H9 (cell line): ENCODE data around the gene PLCB1. TPM values are rescaled to one million over a fixed set of nuclear protein-coding genes. Genes with fewer than 3 reads are reported as not detected.

ENCODE experiments used
- DNase-seq: peaks from one replicate; pipeline ENCODE4 v3.0.0-alpha.2; 2017
- H2AFZ ChIP-seq: one replicate; pipeline ENCODE4 v1.6.1; 2013; ENCODE audit warnings: mild to moderate bottlenecking, low read length, control low read depth, moderate library complexity
- H2AK5ac ChIP-seq: 2 replicates; pipeline ENCODE4 v1.6.1; 2013; ENCODE audit warnings: low read length, control low read depth, mixed read lengths; ENCODE audit not compliant: insufficient read length
- H2BK120ac ChIP-seq: one replicate; pipeline ENCODE4 v1.6.1; 2013; ENCODE audit warnings: low read depth, mild to moderate bottlenecking, low read length, control low read depth, inconsistent platforms; ENCODE audit not compliant: poor library complexity, severe bottlenecking
- H2BK12ac ChIP-seq: 2 replicates; pipeline ENCODE4 v1.6.1; 2013; ENCODE audit warnings: low read length, control low read depth, mixed read lengths, low read depth; ENCODE audit not compliant: insufficient read length
- H2BK15ac ChIP-seq: 2 replicates; pipeline ENCODE4 v1.6.1; 2013; ENCODE audit warnings: low read depth, low read length, control low read depth
- H2BK20ac ChIP-seq: one replicate; pipeline ENCODE4 v1.6.1; 2013; ENCODE audit warnings: low read depth, mild to moderate bottlenecking, low read length, control low read depth, inconsistent platforms; ENCODE audit not compliant: poor library complexity, severe bottlenecking
- H2BK5ac ChIP-seq: 2 replicates; pipeline ENCODE4 v1.6.1; 2013; ENCODE audit warnings: low read length, control low read depth, mixed read lengths; ENCODE audit not compliant: insufficient read length
- H3K14ac ChIP-seq: 2 replicates; pipeline ENCODE4 v1.6.1; 2013; ENCODE audit warnings: low read length, control low read depth; ENCODE audit not compliant: insufficient read depth
- H3K18ac ChIP-seq: 2 replicates; pipeline ENCODE4 v1.6.1; 2013; ENCODE audit warnings: low read depth, mild to moderate bottlenecking, mixed read lengths, low read length, control low read depth; ENCODE audit not compliant: insufficient read length
- H3K23ac ChIP-seq: 2 replicates; pipeline ENCODE4 v1.6.1; 2013; ENCODE audit warnings: low read length, control low read depth, mixed read lengths, low read depth; ENCODE audit not compliant: insufficient read length
- H3K23me2 ChIP-seq: 2 replicates; pipeline ENCODE4 v1.6.1; 2013; ENCODE audit warnings: low read depth, mild to moderate bottlenecking, mixed read lengths, low read length, control low read depth; ENCODE audit not compliant: insufficient read length, poor library complexity, severe bottlenecking
- H3K27ac ChIP-seq: 2 replicates; pipeline ENCODE4 v1.5.1; 2013; ENCODE audit warnings: low read length, control low read depth, mixed read lengths, low read depth; ENCODE audit not compliant: insufficient read length
- H3K27me3 ChIP-seq: 2 replicates; pipeline ENCODE4 v1.6.1; 2013; ENCODE audit warnings: low read length, control low read depth, inconsistent platforms; ENCODE audit not compliant: insufficient read depth
- H3K4ac ChIP-seq: 2 replicates; pipeline ENCODE4 v1.6.1; 2013; ENCODE audit warnings: low read depth, mild to moderate bottlenecking, control low read depth, inconsistent platforms, low read length, moderate library complexity
- H3K4me1 ChIP-seq: 2 replicates; pipeline ENCODE4 v1.6.1; 2013; ENCODE audit warnings: low read length, control low read depth, inconsistent platforms; ENCODE audit not compliant: insufficient read depth
- H3K4me2 ChIP-seq: 2 replicates; pipeline ENCODE4 v1.6.1; 2013; ENCODE audit warnings: low read length, control low read depth, mixed read lengths; ENCODE audit not compliant: insufficient read length, insufficient read depth
- H3K56ac ChIP-seq: 2 replicates; pipeline ENCODE4 v1.6.1; 2013; ENCODE audit warnings: low read depth, mild to moderate bottlenecking, mixed read lengths, low read length, control low read depth; ENCODE audit not compliant: insufficient read length
- H3K79me1 ChIP-seq: 2 replicates; pipeline ENCODE4 v1.6.1; 2013; ENCODE audit warnings: low read depth, mild to moderate bottlenecking, moderate library complexity, low read length, control low read depth, inconsistent platforms; ENCODE audit not compliant: insufficient read depth, poor library complexity, severe bottlenecking
- H3K79me2 ChIP-seq: 2 replicates; pipeline ENCODE4 v1.6.1; 2013; ENCODE audit warnings: low read length, control low read depth, inconsistent platforms; ENCODE audit not compliant: insufficient read depth
- H3K9ac ChIP-seq: 2 replicates; pipeline ENCODE4 v1.6.1; 2013; ENCODE audit warnings: low read length, control low read depth, mixed read lengths; ENCODE audit not compliant: insufficient read length; ENCODE audit errors: extremely low read depth
- H3K9me3 ChIP-seq: one replicate; pipeline ENCODE4 v1.6.1; 2013; ENCODE audit warnings: low read depth, low read length, inconsistent platforms; ENCODE audit not compliant: control insufficient read depth
- H3T11ph ChIP-seq: one replicate; pipeline ENCODE4 v1.6.1; 2013; ENCODE audit warnings: mild to moderate bottlenecking, low read length, control low read depth, inconsistent platforms
- H4K20me1 ChIP-seq: one replicate; pipeline ENCODE4 v1.6.1; 2013; ENCODE audit not compliant: control insufficient read depth, insufficient read length, insufficient read depth
- H4K5ac ChIP-seq: 2 replicates; pipeline ENCODE4 v1.6.1; 2013; ENCODE audit warnings: low read depth, mild to moderate bottlenecking, mixed read lengths, low read length, control low read depth; ENCODE audit not compliant: insufficient read length
- H4K8ac ChIP-seq: replicated peaks from 2 replicates; pipeline ENCODE4 v1.6.1; 2013; ENCODE audit warnings: low read length, control low read depth, mixed read lengths, low read depth; ENCODE audit not compliant: insufficient read length
- H4K91ac ChIP-seq: 2 replicates; pipeline ENCODE4 v1.6.1; 2013; ENCODE audit warnings: low read depth, mild to moderate bottlenecking, moderate library complexity, mixed read lengths, low read length, control low read depth; ENCODE audit not compliant: insufficient read length
- H3K27ac Mint-ChIP-seq, 3 experiments: 2 replicates in 2 of 3; 3 replicates in 1 of 3; pipeline ENCODE4 v1.8.0; 2020 to 2021; ENCODE audit warnings: mixed read lengths in 3 of 3, mild to moderate bottlenecking in 1 of 3, moderate library complexity in 1 of 3
- H3K27me3 Mint-ChIP-seq: 2 replicates; pipeline ENCODE4 v1.8.0; 2021; ENCODE audit warnings: low read depth, mild to moderate bottlenecking, moderate library complexity, mixed read lengths
- H3K36me3 Mint-ChIP-seq, 3 experiments: 2 replicates in 2 of 3; 3 replicates in 1 of 3; pipeline ENCODE4 v1.8.0; 2020 to 2021; ENCODE audit warnings: low read depth in 3 of 3, mixed read lengths in 3 of 3; ENCODE audit not compliant: insufficient read depth in 1 of 3
- H3K4me1 Mint-ChIP-seq, 2 experiments: 2 replicates each; pipeline ENCODE4 v1.8.0; 2020; ENCODE audit warnings: mixed read lengths in 2 of 2
- H3K4me3 Mint-ChIP-seq, 2 experiments: 2 replicates in 1 of 2; 3 replicates in 1 of 2; pipeline ENCODE4 v1.8.0; 2020 to 2021; ENCODE audit warnings: mild to moderate bottlenecking in 2 of 2, mixed read lengths in 2 of 2, moderate library complexity in 1 of 2
- H3K9me3 Mint-ChIP-seq, 2 experiments: 2 replicates in 1 of 2; 3 replicates in 1 of 2; pipeline ENCODE4 v1.8.0; 2020; ENCODE audit warnings: mild to moderate bottlenecking in 2 of 2, mixed read lengths in 2 of 2, moderate library complexity in 1 of 2
- WGBS: extraction: QIAGEN DNeasy Blood & Tissue Kit; methylation state at CpG from one replicate; pipeline ENCODE4 v1.1.7; 2013; ENCODE audit warnings: missing lambda C conversion rate, low lambda C conversion rate, mixed read lengths; ENCODE audit not compliant: insufficient read length; ENCODE audit errors: extremely low coverage; 5-methylcytosine and 5-hydroxymethylcytosine counted together
- total RNA-seq: library from RNA; stranded (reverse); gene quantifications from 2 replicates; pipeline ENCODE4 v1.2.1, GENCODE V29; 2021
- TF ChIP-seq, protein P1 (sequence below): fragments of 200-600 bp; sonication (generic); conservative IDR thresholded peaks from 3 replicates; pipeline ENCODE4 v1.8.0; 2021; ENCODE audit warnings: antibody characterized with exemption, mild to moderate bottlenecking

Gene PLCB1
- total RNA-seq, 1 experiment from 2014 or later = 11.5 TPM

- no peak overlapping the region for H2BK20ac ChIP-seq
Observed at GRCh38 chr20:8807480-8808201, 675.6 kb downstream of the PLCB1 start.

More at GRCh38 chr20:8807480-8808201, 675.6 kb downstream of the PLCB1 start:
- H3K79me1 ChIP-seq = no peaks in the 10 kb centered on the region
- H3K27ac ChIP-seq = no peak overlapping the region
- H3K23me2 ChIP-seq = no peaks in the 10 kb centered on the region
- H4K91ac ChIP-seq = no peak overlapping the region
- H3K4me1 Mint-ChIP-seq = peaks cover 64 to 68% of the 10 kb centered on the region in 2 experiments
- no peak overlapping the region for H2BK15ac ChIP-seq
- H2BK5ac ChIP-seq = no peak overlapping the region
- no peak overlapping the region for H3K23ac ChIP-seq
- H2AFZ ChIP-seq = no peak overlapping the region
- no CpG with 5 or more reads among the region's 4 CpGs for whole genome bisulfite sequencing
- H3K18ac ChIP-seq = no peak overlapping the region
- H3K36me3 Mint-ChIP-seq = no peaks in the 10 kb centered on the region
- no peaks in the 10 kb centered on the region for H3K27me3 ChIP-seq
- H3K4ac ChIP-seq = no peak overlapping the region
- no peak overlapping the region for H4K5ac ChIP-seq
- H3K9ac ChIP-seq = no peak overlapping the region
- H3K4me1 ChIP-seq = peaks cover 22% of the 10 kb centered on the region
- H2BK12ac ChIP-seq = no peak overlapping the region
- no peak overlapping the region for H3K4me2 ChIP-seq
- TF ChIP-seq, protein P1, sequence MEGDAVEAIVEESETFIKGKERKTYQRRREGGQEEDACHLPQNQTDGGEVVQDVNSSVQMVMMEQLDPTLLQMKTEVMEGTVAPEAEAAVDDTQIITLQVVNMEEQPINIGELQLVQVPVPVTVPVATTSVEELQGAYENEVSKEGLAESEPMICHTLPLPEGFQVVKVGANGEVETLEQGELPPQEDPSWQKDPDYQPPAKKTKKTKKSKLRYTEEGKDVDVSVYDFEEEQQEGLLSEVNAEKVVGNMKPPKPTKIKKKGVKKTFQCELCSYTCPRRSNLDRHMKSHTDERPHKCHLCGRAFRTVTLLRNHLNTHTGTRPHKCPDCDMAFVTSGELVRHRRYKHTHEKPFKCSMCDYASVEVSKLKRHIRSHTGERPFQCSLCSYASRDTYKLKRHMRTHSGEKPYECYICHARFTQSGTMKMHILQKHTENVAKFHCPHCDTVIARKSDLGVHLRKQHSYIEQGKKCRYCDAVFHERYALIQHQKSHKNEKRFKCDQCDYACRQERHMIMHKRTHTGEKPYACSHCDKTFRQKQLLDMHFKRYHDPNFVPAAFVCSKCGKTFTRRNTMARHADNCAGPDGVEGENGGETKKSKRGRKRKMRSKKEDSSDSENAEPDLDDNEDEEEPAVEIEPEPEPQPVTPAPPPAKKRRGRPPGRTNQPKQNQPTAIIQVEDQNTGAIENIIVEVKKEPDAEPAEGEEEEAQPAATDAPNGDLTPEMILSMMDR = no peak
- H2AK5ac ChIP-seq = no peak overlapping the region
- no peak overlapping the region for H3K4me3 Mint-ChIP-seq
- no peak overlapping the region for H3K14ac ChIP-seq
- H3K27me3 Mint-ChIP-seq = no peaks in the 10 kb centered on the region
- no peaks in the 10 kb centered on the region for H3K79me2 ChIP-seq
- no peak for DNase-seq
- no peak overlapping the region for H3T11ph ChIP-seq
- no peaks in the 10 kb centered on the region for H4K20me1 ChIP-seq
- H4K8ac ChIP-seq = no peak overlapping the region
- no peak overlapping the region for H2BK120ac ChIP-seq
- no peak overlapping the region for H3K27ac Mint-ChIP-seq
- no peaks in the 10 kb centered on the region for H3K9me3 Mint-ChIP-seq
- no peak overlapping the region for H3K56ac ChIP-seq
- no peaks in the 10 kb centered on the region for H3K9me3 ChIP-seq
